Esophagus (tissue), 2 donors: Measurements from ENCODE around the gene RNF130. TPM values are rescaled to one million over a fixed set of nuclear protein-coding genes. Genes with fewer than 3 reads are reported as not detected.
"Not testable (repeated sequence)": the region's sequence is repeated elsewhere in the genome, so short reads cannot be mapped to it uniquely, and the experiment has no call there.

Experiments
- H3K27ac ChIP-seq, 2 donors: one replicate each; pipeline ENCODE4 v1.5.1; 2013; ENCODE audit warnings: low read depth in 2 of 2, mild to moderate bottlenecking in 2 of 2, inconsistent platforms in 1 of 2, low read length in 1 of 2, moderate library complexity in 1 of 2
- H3K27me3 ChIP-seq, 2 donors: one replicate each; pipeline ENCODE4 v1.6.1; 2013; ENCODE audit warnings: low read length in 2 of 2, control low read depth in 1 of 2, mild to moderate bottlenecking in 1 of 2; ENCODE audit not compliant: insufficient read depth in 2 of 2, control insufficient read depth in 1 of 2
- H3K36me3 ChIP-seq, 2 donors: one replicate each; pipeline ENCODE4 v1.6.1; 2013; ENCODE audit warnings: low read length in 1 of 2; ENCODE audit not compliant: control insufficient read depth in 2 of 2, insufficient read depth in 2 of 2
- H3K4me1 ChIP-seq, 2 donors: one replicate each; pipeline ENCODE4 v1.6.1; 2013; ENCODE audit warnings: low read length in 1 of 2; ENCODE audit not compliant: control insufficient read depth in 2 of 2, insufficient read depth in 2 of 2
- H3K4me3 ChIP-seq, 2 donors: one replicate each; pipeline ENCODE4 v1.5.1; 2013; ENCODE audit warnings: low read length in 2 of 2, mild to moderate bottlenecking in 2 of 2, low read depth in 1 of 2, moderate library complexity in 1 of 2
- H3K9me3 ChIP-seq, 2 donors: one replicate each; pipeline ENCODE4 v1.6.1; 2013; ENCODE audit warnings: mild to moderate bottlenecking in 2 of 2, low read depth in 1 of 2, low read length in 1 of 2, moderate library complexity in 1 of 2; ENCODE audit not compliant: control insufficient read depth in 2 of 2, insufficient read depth in 1 of 2
- whole genome bisulfite sequencing, 2 donors: extraction: QIAGEN DNeasy Blood & Tissue Kit; methylation state at CpG; one replicate each; pipeline ENCODE4 v1.1.7; 2013; 5-methylcytosine and 5-hydroxymethylcytosine counted together
- polyA plus RNA-seq, 2 donors: library from polyadenylated mRNA; stranded (reverse); fragments of 200-250 nt; gene quantifications; one replicate each; pipeline ENCODE4 v1.2.3, GENCODE V29; 2013
- donor health status: healthy with polysubstance abuse.
- donor health status: Bipolar disorder and iron deficiency.

RNF130 gene
- polyA plus RNA-seq, 2 donors = 6.1 to 13.2 TPM

DNA sequence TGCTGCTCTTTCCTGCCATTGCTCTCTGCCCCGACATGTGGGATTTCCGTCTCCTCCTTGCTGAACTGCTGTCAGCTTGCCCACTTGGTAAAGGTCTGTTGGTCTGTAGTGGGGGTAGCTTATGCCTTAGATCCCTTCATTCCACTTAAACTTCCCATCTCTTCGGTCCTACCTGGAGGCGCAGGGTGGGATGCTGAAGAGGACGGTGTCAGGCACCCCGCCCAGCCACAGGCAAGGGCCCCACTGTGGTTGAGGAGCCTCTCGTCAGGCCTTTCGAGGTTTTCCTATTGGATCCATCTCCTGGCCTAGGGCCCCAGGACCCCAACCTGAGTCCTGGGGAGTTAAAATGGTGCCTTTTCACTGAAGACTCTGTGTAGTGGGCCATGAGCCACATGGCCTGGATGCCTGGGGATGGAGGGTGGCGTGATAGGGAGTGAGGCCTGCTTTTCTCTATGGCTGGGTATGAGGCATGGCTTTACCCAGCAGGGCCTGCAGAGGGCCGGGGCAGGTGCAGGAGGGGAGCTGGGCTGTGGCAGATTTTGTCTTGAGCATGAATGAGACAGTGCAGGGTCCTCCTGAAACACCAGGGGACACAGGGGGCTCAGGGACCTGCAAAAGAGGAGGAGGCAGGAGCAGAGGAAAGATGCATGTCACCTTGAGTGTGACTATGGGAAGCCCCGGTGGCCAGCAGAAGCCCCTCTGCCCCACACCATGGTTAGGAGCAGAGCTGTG, 25.8 kb upstream of the RNF130 start:
- Histone ChIP-seq H3K4me3 (no peak overlapping the region), H3K27me3 (peaks cover 0 to 2% of the 10 kb centered on the region in 2 donors), H3K4me1 (peaks cover 0 to 2% of the 10 kb centered on the region in 2 donors), H3K27ac (no peak overlapping the region), H3K9me3 (no peaks in the 10 kb centered on the region), H3K36me3 (no peaks in the 10 kb centered on the region)
- 92% methylated on average over 11 of the region's 11 CpGs for WGBS, 2 donors

DNA sequence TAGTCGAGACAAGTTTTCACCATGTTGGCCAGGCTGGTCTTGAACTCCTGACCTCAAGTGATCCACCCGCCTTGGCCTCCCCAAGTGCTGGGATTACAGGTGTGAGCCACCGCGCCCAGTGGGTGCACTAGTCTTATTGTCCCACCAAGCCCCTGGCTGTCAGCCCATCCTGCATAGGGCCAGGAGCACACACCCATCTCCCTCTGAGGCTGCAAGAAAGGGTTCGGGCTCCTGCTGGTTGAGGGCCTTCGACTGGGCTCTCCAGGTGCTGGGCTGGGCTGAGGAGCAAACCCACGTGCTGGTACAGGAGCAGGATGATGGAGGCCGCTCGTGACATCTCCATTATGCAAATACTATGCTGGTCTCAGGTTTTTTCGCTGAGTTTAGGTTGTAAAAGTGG, 25.1 kb upstream of the RNF130 start:
- WGBS, 2 donors = 83 to 88% methylated on average over 10 of the region's 10 CpGs

GRCh38 chr5:180095545-180095944, 24.0 kb upstream of the RNF130 start:
- Histone ChIP-seq H3K4me1 (peaks cover 0 to 4% of the 10 kb centered on the region in 2 donors), H3K27ac (no peak overlapping the region), H3K27me3 (no peaks in the 10 kb centered on the region), H3K4me3 (no peak overlapping the region), H3K36me3 (no peaks in the 10 kb centered on the region), H3K9me3 (no peaks in the 10 kb centered on the region)
- 85% methylated on average over 9 of the region's 9 CpGs for WGBS, 2 donors

More for the DNA sequence above, 25.1 kb upstream of the RNF130 start:
- Histone ChIP-seq H3K4me3 (no peak overlapping the region), H3K4me1 (peaks cover 0 to 2% of the 10 kb centered on the region in 2 donors), H3K36me3 (no peaks in the 10 kb centered on the region), H3K27me3 (peaks cover 0 to 2% of the 10 kb centered on the region in 2 donors), H3K9me3 (no peaks in the 10 kb centered on the region), H3K27ac (no peak overlapping the region)

DNA sequence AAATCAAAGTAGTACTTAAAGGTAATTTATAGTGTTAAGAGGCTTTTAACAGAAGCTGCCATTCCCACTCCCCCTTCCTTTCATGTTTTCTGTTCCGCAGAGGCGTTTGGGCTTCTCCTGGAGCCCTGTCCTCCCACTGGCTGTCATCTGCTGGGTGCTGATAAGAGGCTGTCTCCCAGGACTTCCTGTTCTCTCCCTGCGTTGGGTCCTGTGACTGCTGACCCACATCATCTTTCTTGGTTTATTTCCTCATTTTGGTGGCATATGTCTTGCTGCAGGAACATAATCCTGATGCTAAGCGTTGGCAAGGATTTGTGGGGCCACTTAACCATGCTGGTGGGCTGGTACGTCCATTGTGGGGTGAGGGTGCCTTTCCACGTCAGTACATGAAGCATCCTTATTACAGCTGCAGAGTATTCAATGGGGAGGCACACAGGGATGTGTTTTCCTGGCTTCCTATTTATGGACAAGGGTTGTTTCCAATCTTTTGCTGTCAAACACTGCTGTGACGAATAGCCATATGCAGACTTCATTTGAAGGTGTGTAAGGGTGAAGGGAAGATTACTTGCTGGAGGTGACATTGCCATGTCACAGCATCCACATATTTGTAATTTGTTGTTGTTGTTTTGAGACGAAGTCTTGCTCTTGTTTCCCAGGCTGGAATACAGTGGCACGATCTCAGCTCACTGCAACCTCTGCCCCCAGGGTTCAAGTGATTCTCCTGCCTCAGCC, 22.3 kb upstream of the RNF130 start:
- WGBS, 2 donors = 76 to 82% methylated on average over 9 of the region's 9 CpGs
- H3K36me3 ChIP-seq = no peaks in the 10 kb centered on the region

GRCh38 chr5:180093241-180093640, 21.7 kb upstream of the RNF130 start:
- H3K4me3 ChIP-seq = no peak overlapping the region
- no peaks in the 10 kb centered on the region for H3K9me3 ChIP-seq
- no peaks in the 10 kb centered on the region for H3K36me3 ChIP-seq
- H3K4me1 ChIP-seq = peaks cover 0 to 3% of the 10 kb centered on the region in 2 donors
- no peaks in the 10 kb centered on the region for H3K27me3 ChIP-seq
- H3K27ac ChIP-seq = no peak overlapping the region
- WGBS, 2 donors = 93 to 95% methylated on average over 6 of the region's 6 CpGs

More for the DNA sequence above, 22.3 kb upstream of the RNF130 start:
- Histone ChIP-seq H3K4me3 (no peak overlapping the region), H3K27me3 (no peaks in the 10 kb centered on the region), H3K9me3 (no peaks in the 10 kb centered on the region), H3K4me1 (peaks cover 0 to 4% of the 10 kb centered on the region in 2 donors), H3K27ac (no peak overlapping the region)

DNA sequence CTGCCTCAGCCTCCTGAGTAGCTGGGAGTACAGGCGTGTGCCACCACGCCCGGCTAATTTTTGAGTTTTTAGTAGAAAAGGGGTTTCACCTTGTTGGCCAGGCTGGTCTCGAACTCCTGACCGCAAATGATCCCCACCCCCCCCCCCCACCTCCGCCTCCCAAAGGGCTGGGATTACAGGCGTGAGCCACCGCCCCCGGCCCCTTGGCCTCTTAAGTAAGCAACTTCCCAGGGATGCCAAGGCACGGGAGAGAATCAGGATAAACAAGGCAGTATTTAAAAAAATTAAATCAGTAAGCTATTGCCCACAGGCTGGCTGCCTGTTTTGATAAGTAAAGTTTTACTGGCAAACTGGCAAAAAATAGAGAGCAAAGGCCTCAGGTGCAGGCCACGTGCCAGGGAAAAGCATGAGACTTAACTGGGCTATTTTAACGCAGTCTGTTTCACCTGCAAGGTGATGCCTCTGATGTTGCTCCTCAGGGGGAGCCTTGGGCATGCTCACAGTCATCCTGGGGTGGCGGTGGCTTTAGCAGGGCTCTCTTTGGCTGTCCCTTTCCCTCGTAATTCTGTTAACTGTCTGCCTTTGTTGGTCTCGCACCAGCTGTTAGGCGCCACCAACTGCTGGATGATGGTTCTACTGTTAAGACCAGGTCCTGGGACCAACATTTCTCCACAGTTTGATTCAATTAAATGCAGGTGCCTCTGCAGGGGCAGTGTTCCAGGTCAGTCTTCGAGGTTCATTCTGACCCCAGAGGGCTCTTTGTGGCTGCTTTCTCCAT, 19.4 kb upstream of the RNF130 start:
- WGBS, 2 donors = 15 to 19% methylated on average over 17 of the region's 17 CpGs
- Histone ChIP-seq H3K4me1 (peaks cover 0 to 2% of the 10 kb centered on the region in 2 donors), H3K9me3 (no peaks in the 10 kb centered on the region), H3K36me3 (no peaks in the 10 kb centered on the region), H3K27ac (no peak overlapping the region), H3K4me3 (peak overlapping the region in 1 of 2 donors; percentile 45), H3K27me3 (no peaks in the 10 kb centered on the region)

DNA sequence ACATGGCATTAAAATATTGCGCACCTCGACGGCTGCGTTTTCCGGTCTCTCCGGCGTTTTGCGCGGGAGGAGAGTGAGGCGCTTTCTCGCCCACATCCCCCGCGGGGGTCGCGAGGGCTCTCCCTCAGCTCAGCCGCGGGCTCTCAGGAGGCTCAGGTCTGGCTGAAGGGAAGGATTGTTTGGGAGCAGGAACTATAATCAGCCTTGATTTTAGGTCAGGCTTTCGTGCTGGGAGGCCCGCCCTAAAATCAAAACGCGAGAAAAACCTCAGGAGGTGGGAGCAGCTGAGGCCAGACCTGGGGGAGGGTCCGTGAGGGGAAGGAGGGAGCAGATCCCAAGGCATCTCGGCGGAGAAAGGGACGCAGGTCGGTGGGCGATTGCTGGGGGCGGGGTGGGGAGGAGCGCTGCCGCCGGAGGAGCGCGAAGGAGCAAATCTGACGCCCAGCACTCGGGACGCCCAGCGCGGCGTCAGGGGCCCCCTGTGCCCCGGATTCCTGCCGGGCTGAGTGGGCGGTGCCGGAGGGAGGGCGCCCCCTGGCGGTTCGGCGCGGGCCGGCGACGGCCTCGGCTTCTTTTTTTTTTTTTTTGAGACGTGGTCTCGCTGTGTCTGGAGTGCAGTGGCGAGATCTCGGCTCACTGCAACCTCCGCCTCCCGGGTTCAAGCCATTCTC, 18.7 kb upstream of the RNF130 start:
- peak overlapping the region in 1 of 2 donors; percentile 48 for H3K27ac ChIP-seq
- peak overlapping the region; percentile 22 to 45 for H3K4me3 ChIP-seq
- no peaks in the 10 kb centered on the region for H3K9me3 ChIP-seq
- peaks cover 0 to 2% of the 10 kb centered on the region in 2 donors for H3K4me1 ChIP-seq
- 3 to 4% methylated on average over 41 to 58 of the region's 58 CpGs for WGBS, 2 donors
- no peaks in the 10 kb centered on the region for H3K36me3 ChIP-seq
- no peaks in the 10 kb centered on the region for H3K27me3 ChIP-seq

- not testable (repeated sequence) for H3K27me3 ChIP-seq, H3K27ac ChIP-seq, H3K9me3 ChIP-seq, H3K4me3 ChIP-seq, H3K36me3 ChIP-seq, H3K4me1 ChIP-seq
- WGBS, 2 donors = 80 to 82% methylated on average over 18 of the region's 18 CpGs
Measured at GRCh38 chr5:180089628-180090027, 18.1 kb upstream of the RNF130 start.

DNA sequence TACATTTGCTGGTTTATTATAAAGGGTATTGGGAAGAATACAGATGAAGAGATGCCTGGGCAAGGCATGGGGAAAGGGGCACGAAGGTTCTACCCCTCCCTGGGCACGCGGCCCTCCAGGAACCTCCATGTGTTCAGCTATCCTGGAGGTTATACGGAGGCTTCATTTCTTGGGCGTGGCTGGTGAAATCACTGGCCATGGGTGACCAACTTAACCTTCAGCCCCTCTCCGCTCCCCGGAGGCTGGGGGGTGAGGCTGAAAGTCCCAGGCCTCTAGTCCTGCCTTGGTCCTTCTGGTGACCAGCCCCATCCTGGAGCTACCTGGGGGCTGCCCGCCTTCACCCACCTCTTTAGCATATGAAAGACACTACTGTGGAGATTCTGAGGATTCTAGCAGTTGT, 17.0 kb upstream of the RNF130 start:
- Histone ChIP-seq H3K27ac (no peak overlapping the region), H3K9me3 (no peaks in the 10 kb centered on the region), H3K4me1 (peaks cover 0 to 2% of the 10 kb centered on the region in 2 donors), H3K27me3 (no peaks in the 10 kb centered on the region), H3K36me3 (no peaks in the 10 kb centered on the region), H3K4me3 (no peak overlapping the region)
- WGBS, 2 donors = 96% methylated on average over 8 of the region's 8 CpGs
